ENCODE data around the gene UBE2F. TPM values are rescaled to one million over a fixed set of nuclear protein-coding genes. Genes with fewer than 3 reads are reported as not detected.

The UBE2F gene
- total RNA-seq, 1 experiment from 2014 or later, result 103 TPM

DNA sequence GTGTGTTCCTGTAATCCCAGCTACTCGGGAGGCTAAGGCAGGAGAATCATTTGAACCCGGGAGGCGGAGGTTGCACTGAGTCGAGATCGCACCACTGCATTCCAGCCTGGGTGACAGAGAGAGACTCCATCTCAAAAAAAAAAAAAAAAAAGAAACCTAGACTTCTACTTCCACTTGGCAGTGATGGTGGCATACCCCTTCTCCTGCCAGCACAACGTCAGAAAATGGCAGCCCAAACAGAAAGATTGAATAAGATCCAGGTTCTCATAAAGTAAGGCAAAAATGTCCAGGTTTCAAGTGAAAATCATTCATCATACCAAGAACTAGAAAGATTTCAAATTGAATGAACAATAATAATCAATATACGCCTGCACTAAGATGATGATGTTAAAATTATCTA, 117.9 kb downstream of the UBE2F start:
- Histone ChIP-seq H3K27me3 (ENCODE audit: insufficient read depth, low read depth) (no peaks in the 10 kb centered on the region), H3K9me3 (ENCODE audit: insufficient read depth, low read depth) (no peaks in the 10 kb centered on the region), H3K9me2 (ENCODE audit: insufficient read depth) (no peaks in the 10 kb centered on the region), H3K36me3 (ENCODE audit: low read depth) (peaks cover 9% of the 10 kb centered on the region; the same call in 1 of the 2 replicates), H3K4me3 (no peak overlapping the region), H3K79me2 (ENCODE audit: low read depth) (no peaks in the 10 kb centered on the region), H3F3A (ENCODE audit: insufficient read depth, low read depth) (peaks cover 5% of the 10 kb centered on the region; the same call in 1 of the 2 replicates), H3K27ac (no peak overlapping the region), H3K4me2 (no peak overlapping the region), H3K4me1 (replicated peaks; ENCODE audit: insufficient read depth) (peaks cover 6% of the 10 kb centered on the region), H4K20me1 (ENCODE audit: insufficient read depth) (no peaks in the 10 kb centered on the region), H2AFZ (no peak overlapping the region)
- no TSS peak for BruUV-seq (replicated peaks)
- intact Hi-C loops (cut with micrococcal nuclease; ENCODE audit: unreplicated experiment), result no loop called here
- ChIA-PET CTCF (no interaction called here), POLR2A (ENCODE audit: unreplicated experiment) (no interaction called here)
- no peak for DNase-seq
- no peak for TF ChIP-seq EZH2 (IDR thresholded peaks at IDR 0.05; ENCODE audit: low read depth)
- TF ChIP-seq, protein P1, sequence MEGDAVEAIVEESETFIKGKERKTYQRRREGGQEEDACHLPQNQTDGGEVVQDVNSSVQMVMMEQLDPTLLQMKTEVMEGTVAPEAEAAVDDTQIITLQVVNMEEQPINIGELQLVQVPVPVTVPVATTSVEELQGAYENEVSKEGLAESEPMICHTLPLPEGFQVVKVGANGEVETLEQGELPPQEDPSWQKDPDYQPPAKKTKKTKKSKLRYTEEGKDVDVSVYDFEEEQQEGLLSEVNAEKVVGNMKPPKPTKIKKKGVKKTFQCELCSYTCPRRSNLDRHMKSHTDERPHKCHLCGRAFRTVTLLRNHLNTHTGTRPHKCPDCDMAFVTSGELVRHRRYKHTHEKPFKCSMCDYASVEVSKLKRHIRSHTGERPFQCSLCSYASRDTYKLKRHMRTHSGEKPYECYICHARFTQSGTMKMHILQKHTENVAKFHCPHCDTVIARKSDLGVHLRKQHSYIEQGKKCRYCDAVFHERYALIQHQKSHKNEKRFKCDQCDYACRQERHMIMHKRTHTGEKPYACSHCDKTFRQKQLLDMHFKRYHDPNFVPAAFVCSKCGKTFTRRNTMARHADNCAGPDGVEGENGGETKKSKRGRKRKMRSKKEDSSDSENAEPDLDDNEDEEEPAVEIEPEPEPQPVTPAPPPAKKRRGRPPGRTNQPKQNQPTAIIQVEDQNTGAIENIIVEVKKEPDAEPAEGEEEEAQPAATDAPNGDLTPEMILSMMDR (conservative IDR thresholded peaks at IDR 0.05), result no peak

DNA sequence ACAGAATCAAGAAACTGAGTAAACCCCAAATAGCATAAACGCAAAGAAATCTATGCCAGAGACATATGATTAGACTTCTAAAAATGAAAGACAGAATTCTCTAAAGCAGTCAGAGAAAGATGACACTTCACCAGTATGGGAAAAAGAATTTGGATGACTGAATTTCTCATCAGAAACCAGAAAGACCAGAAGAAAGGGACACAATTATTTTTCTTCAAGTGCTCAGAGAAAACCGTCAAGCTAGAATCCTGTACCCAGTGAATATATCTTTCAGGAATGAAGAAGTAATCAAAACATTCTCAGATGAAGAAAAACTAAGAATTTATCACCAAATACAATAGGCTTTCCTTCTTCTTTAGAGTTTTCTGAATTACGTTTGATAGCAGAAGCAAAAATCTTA, 119.1 kb downstream of the UBE2F start:
- Histone ChIP-seq H3K79me2 (ENCODE audit: low read depth) (no peaks in the 10 kb centered on the region), H3F3A (ENCODE audit: insufficient read depth, low read depth) (no peaks in the 10 kb centered on the region; the same call in 1 of the 2 replicates), H3K27me3 (ENCODE audit: insufficient read depth, low read depth) (no peaks in the 10 kb centered on the region), H3K27ac (no peak overlapping the region), H3K36me3 (ENCODE audit: low read depth) (peaks cover 9% of the 10 kb centered on the region; the same call in 1 of the 2 replicates), H4K20me1 (ENCODE audit: insufficient read depth) (no peaks in the 10 kb centered on the region), H3K4me3 (no peak overlapping the region), H2AFZ (no peak overlapping the region), H3K4me1 (replicated peaks; ENCODE audit: insufficient read depth) (no peaks in the 10 kb centered on the region), H3K9me3 (ENCODE audit: insufficient read depth, low read depth) (no peaks in the 10 kb centered on the region), H3K9me2 (ENCODE audit: insufficient read depth) (no peaks in the 10 kb centered on the region), H3K4me2 (no peak overlapping the region)
- intact Hi-C loops (cut with micrococcal nuclease; ENCODE audit: unreplicated experiment), result no loop called here
- no peak for DNase-seq
- no peak for TF ChIP-seq EZH2 (IDR thresholded peaks at IDR 0.05; ENCODE audit: low read depth)
- TF ChIP-seq, protein P1 (conservative IDR thresholded peaks at IDR 0.05), result no peak
- ChIA-PET POLR2A (ENCODE audit: unreplicated experiment) (interaction anchor here (0.6 to 0.7 kb wide), 3 partner anchors 11 to 140 kb away, joined by 3 to 6 read pairs (median 3); no protein-coding TSS in a partner anchor), CTCF (no interaction called here)
- no TSS peak for BruUV-seq (replicated peaks)

DNA sequence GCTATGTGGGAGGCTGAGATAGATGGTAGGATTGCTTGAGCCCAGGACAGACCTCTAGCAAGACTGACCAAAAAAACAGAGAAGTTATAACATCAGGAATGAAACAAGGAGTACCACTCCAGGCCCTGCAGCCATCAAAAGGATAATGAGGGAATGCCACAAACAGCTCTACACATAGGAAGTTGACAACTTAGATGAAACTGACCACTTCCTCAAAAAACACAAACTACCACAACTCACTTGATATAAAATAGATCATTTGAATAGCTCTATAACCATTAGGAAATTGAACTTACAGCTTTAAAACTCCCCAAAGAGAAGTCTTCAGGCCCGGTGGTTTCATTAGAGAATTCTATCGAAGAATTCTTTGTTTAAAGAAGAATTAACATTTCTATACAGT, 120.4 kb downstream of the UBE2F start:
- Histone ChIP-seq H4K20me1 (ENCODE audit: insufficient read depth) (no peaks in the 10 kb centered on the region), H3K9me2 (ENCODE audit: insufficient read depth) (no peaks in the 10 kb centered on the region), H2AFZ (no peak overlapping the region), H3K27me3 (ENCODE audit: insufficient read depth, low read depth) (no peaks in the 10 kb centered on the region), H3K27ac (no peak overlapping the region), H3K36me3 (ENCODE audit: low read depth) (peaks cover 9% of the 10 kb centered on the region; the same call in 1 of the 2 replicates), H3K79me2 (ENCODE audit: low read depth) (no peaks in the 10 kb centered on the region), H3K4me2 (no peak overlapping the region), H3F3A (ENCODE audit: insufficient read depth, low read depth) (no peaks in the 10 kb centered on the region; the same call in 1 of the 2 replicates), H3K4me1 (replicated peaks; ENCODE audit: insufficient read depth) (no peaks in the 10 kb centered on the region), H3K4me3 (no peak overlapping the region), H3K9me3 (ENCODE audit: insufficient read depth, low read depth) (no peaks in the 10 kb centered on the region)
- ChIA-PET POLR2A (ENCODE audit: unreplicated experiment) (interaction anchor here (0.6 kb wide), 2 partner anchors 11 to 153 kb away, joined by 4 read pairs; no protein-coding TSS in a partner anchor), CTCF (interaction anchor here (0.6 kb wide), 1 partner anchor 25 kb away, joined by 3 read pairs; no protein-coding TSS in a partner anchor)
- no peak for TF ChIP-seq EZH2 (IDR thresholded peaks at IDR 0.05; ENCODE audit: low read depth)
- TF ChIP-seq, protein P1 (conservative IDR thresholded peaks at IDR 0.05), result no peak
- no TSS peak for BruUV-seq (replicated peaks)
- DNase-seq, result no peak
- intact Hi-C loops (cut with micrococcal nuclease; ENCODE audit: unreplicated experiment), result no loop called here
